SK-N-SH (cell line): ENCODE measurements around the gene PIANP. TPM values are rescaled to one million over a fixed set of nuclear protein-coding genes. Genes with fewer than 3 reads are reported as not detected.
A peak's percentile ranks its signal among the peaks of the same experiment; 100 is the strongest.

Experiments
- CTCF ChIA-PET: fragments of 300-600, 350-600 bp; formaldehyde crosslinking; extraction: SDS; loops from one replicate; lab custom pipeline; 2021; lab: Yijun Ruan, JAX
- POLR2A ChIA-PET: fragments of 350-600 bp; sonication (Branson Sonifier 250); formaldehyde crosslinking; extraction: SDS; loops from one replicate; lab custom pipeline; 2020; ENCODE audit warnings: antibody characterized with exemption, inconsistent platforms; lab: Yijun Ruan, JAX
- DNase-seq: peaks from one replicate; pipeline ENCODE4 v3.0.0; 2012
- H2AFZ ChIP-seq: fragments of 200-600 bp; sonication (generic); 2 replicates; pipeline ENCODE4 v1.8.1; 2016; ENCODE audit warnings: antibody characterized with exemption, mild to moderate bottlenecking, low read depth
- H3F3A ChIP-seq: fragments of 200-600 bp; sonication (generic); replicated peaks from 2 replicates; pipeline ENCODE3; 2016; ENCODE audit warnings: antibody characterized with exemption, mild to moderate bottlenecking; ENCODE audit not compliant: insufficient read depth
- H3K27ac ChIP-seq, 2 experiments: fragments of 200-500 bp in 1 of 2; fragments of 200-600 bp in 1 of 2; sonication (Bioruptor generic) in 1 of 2; sonication (generic), shearing (Covaris generic) in 1 of 2; 2 replicates each; pipeline versions ENCODE4 v1.5.1 to v1.6.1; 2014 to 2016; ENCODE audit warnings: low read depth in 2 of 2, inconsistent platforms in 1 of 2, low read length in 1 of 2, mild to moderate bottlenecking in 1 of 2, mixed read lengths in 1 of 2
- H3K27me3 ChIP-seq: fragments of 200-600 bp; sonication (generic), shearing (Covaris generic); 2 replicates; pipeline ENCODE4 v1.6.1; 2016; ENCODE audit warnings: mixed run types; ENCODE audit not compliant: insufficient read depth
- H3K36me3 ChIP-seq, 2 experiments: fragments of 200-500 bp in 1 of 2; fragments of 200-600 bp in 1 of 2; sonication (Bioruptor generic) in 1 of 2; sonication (generic) in 1 of 2; replicated peaks in 1 of 2; 2 replicates each; pipeline versions ENCODE3 to v1.5.1; 2014 to 2016; ENCODE audit warnings: low read length in 1 of 2, mild to moderate bottlenecking in 1 of 2; ENCODE audit not compliant: insufficient read depth in 2 of 2, control insufficient read depth in 1 of 2
- H3K4me1 ChIP-seq, 2 experiments: fragments of 200-500 bp in 1 of 2; fragments of 200-600 bp in 1 of 2; sonication (Bioruptor generic) in 1 of 2; sonication (generic), shearing (Covaris generic) in 1 of 2; 2 replicates each; pipeline versions ENCODE4 v1.5.1 to v1.6.1; 2014 to 2016; ENCODE audit warnings: low read depth in 1 of 2, low read length in 1 of 2, mixed run types in 1 of 2; ENCODE audit not compliant: insufficient read depth in 2 of 2, control insufficient read depth in 1 of 2
- H3K4me2 ChIP-seq: fragments of 200-600 bp; sonication (generic), shearing (Covaris generic); 2 replicates; pipeline ENCODE4 v1.6.1; 2017; ENCODE audit warnings: mixed run types
- H3K4me3 ChIP-seq, 2 experiments: fragments of 200-500 bp in 1 of 2; fragments of 200-600 bp in 1 of 2; sonication (Bioruptor generic) in 1 of 2; sonication (generic), shearing (Covaris generic) in 1 of 2; 2 replicates each; pipeline versions ENCODE4 v1.5.1 to v1.8.1; 2014 to 2016; ENCODE audit warnings: low read depth in 2 of 2, inconsistent platforms in 1 of 2, low read length in 1 of 2, mild to moderate bottlenecking in 1 of 2, mixed read lengths in 1 of 2, moderate library complexity in 1 of 2
- H3K79me2 ChIP-seq: fragments of 200-600 bp; sonication (generic); 2 replicates; pipeline ENCODE4 v1.8.1; 2017; ENCODE audit warnings: mild to moderate bottlenecking; ENCODE audit not compliant: insufficient read depth
- H3K9ac ChIP-seq: fragments of 200-600 bp; sonication (generic); 2 replicates; pipeline ENCODE4 v1.6.1; 2017; ENCODE audit warnings: mixed run types
- H3K9me2 ChIP-seq: fragments of 200-600 bp; sonication (generic); 2 replicates; pipeline ENCODE4 v1.6.1; 2017; ENCODE audit warnings: mixed run types
- H3K9me3 ChIP-seq: fragments of 200-600 bp; sonication (generic); 2 replicates; pipeline ENCODE4 v1.6.1; 2017; ENCODE audit warnings: mixed run types, mild to moderate bottlenecking, moderate library complexity
- H4K20me1 ChIP-seq: fragments of 200-600 bp; sonication (generic); 2 replicates; pipeline ENCODE4 v1.6.1; 2017; ENCODE audit warnings: mild to moderate bottlenecking, mixed run types; ENCODE audit not compliant: insufficient read depth
- ELF1 ChIP-seq: IDR thresholded peaks from 2 replicates; pipeline ENCODE4 v1.4.0; 2012
- EZH2phosphoT487 ChIP-seq: fragments of 200-600 bp; sonication (generic); IDR thresholded peaks from 2 replicates; pipeline ENCODE4 v1.6.1; 2017; ENCODE audit warnings: low read depth, mixed run types, mild to moderate bottlenecking, antibody characterized with exemption, moderate library complexity, borderline replicate concordance
- GABPA ChIP-seq: IDR thresholded peaks from 2 replicates; pipeline ENCODE4 v1.4.0; 2012; ENCODE audit warnings: low read depth, mild to moderate bottlenecking
- JUND ChIP-seq: IDR thresholded peaks from 2 replicates; pipeline ENCODE4 v1.4.0; 2012
- MEF2A ChIP-seq: IDR thresholded peaks from 2 replicates; pipeline ENCODE4 v1.4.0; 2012; ENCODE audit warnings: low read depth, borderline replicate concordance
- NRF1 ChIP-seq: IDR thresholded peaks from 2 replicates; pipeline ENCODE4 v1.6.1; 2012; ENCODE audit warnings: low read depth, mild to moderate bottlenecking, low read length
- POLR2AphosphoS5 ChIP-seq: IDR thresholded peaks from 2 replicates; pipeline ENCODE4 v1.6.1; 2012; ENCODE audit warnings: low read depth, low read length
- RAD21 ChIP-seq: IDR thresholded peaks from 2 replicates; pipeline ENCODE4 v1.6.1; 2012; ENCODE audit warnings: mild to moderate bottlenecking, low read length
- SMC3 ChIP-seq: IDR thresholded peaks from 2 replicates; pipeline ENCODE4 v1.6.1; 2012; ENCODE audit warnings: low read depth, low read length, improper control_type of control experiment
- TAF1 ChIP-seq: IDR thresholded peaks from 2 replicates; pipeline ENCODE4 v1.6.1; 2012; ENCODE audit warnings: low read depth, mild to moderate bottlenecking, low read length, moderate library complexity, borderline replicate concordance
- WGBS: methylation state at CpG from one replicate; pipeline ENCODE4 v1.1.6; 2017; ENCODE audit warnings: low lambda C conversion rate; 5-methylcytosine and 5-hydroxymethylcytosine counted together
- polyA plus RNA-seq, 3 experiments: library from polyadenylated mRNA; depleted of rRNA; stranded (reverse); fragments of >200 nt; gene quantifications; 2 replicates each; pipeline ENCODE4 v1.2.3, GENCODE V29; 2012
- TF ChIP-seq, protein P1 (sequence below): fragments of 200-600 bp; sonication (generic); IDR thresholded peaks from 2 replicates; pipeline ENCODE4 v1.6.1; 2017; ENCODE audit warnings: antibody characterized with exemption, mild to moderate bottlenecking, moderate library complexity
- TF ChIP-seq, protein P2 (sequence below): fragments of 150-350 bp; IDR thresholded peaks from 2 replicates; pipeline ENCODE4 v1.6.1; 2016; ENCODE audit warnings: mild to moderate bottlenecking, low read depth, low read length
- TF ChIP-seq, protein P3 (sequence below): IDR thresholded peaks from 2 replicates; pipeline ENCODE4 v1.4.0; 2012; ENCODE audit warnings: low read depth, borderline replicate concordance

Gene PIANP
- polyA plus RNA-seq, 1 of the 3 experiments (the other 2 are of a cell fraction): 9.9 TPM

DNA sequence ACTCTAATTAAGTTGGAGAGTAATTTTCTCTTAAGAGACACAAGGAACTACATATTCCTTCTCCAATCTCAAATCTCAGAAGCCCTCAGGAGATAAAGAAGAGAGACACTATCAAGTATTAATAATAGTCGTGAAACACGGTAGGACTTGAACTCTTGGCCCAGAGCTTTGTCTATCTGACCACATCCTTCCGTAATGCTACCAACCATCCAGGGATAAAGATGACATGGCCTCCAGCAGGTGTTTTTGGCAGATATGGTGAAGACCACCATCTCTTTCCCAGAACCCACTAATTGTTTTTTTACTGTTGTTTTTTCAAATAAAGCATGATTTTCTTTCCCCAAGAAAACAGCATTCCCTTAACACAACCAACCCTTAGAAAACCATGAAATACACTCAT lies 14.8 kb downstream of the PIANP start:
- 77% methylated on average over 3 of the region's 3 CpGs for WGBS
- peaks cover 2 to 25% of the 10 kb centered on the region in 2 experiments for H3K36me3 ChIP-seq
- H3K4me2 ChIP-seq: peak overlapping the region; percentile 92
- peaks cover 0 to 8% of the 10 kb centered on the region in 2 experiments; a peak in 2 of 4 replicates for H3K4me1 ChIP-seq
- H3K79me2 ChIP-seq: peaks cover 92% of the 10 kb centered on the region
- ChIA-PET CTCF (interaction anchor here (0.7 to 3.7 kb wide), 9 partner anchors 12 to 139 kb away, joined by 3 to 50 read pairs (median 3); partner anchors contain the start of gene NOP2), POLR2A (no interaction called here)
- H3K27ac ChIP-seq: no peak overlapping the region
- H3K9ac ChIP-seq: no peak overlapping the region; the same call in 1 of the 2 replicates
- no peaks in the 10 kb centered on the region for H3K9me3 ChIP-seq
- H2AFZ ChIP-seq: no peak overlapping the region
- H3F3A ChIP-seq: peaks cover 11% of the 10 kb centered on the region
- no peak for DNase-seq
- H3K9me2 ChIP-seq: no peaks in the 10 kb centered on the region
- TF ChIP-seq, protein P1, sequence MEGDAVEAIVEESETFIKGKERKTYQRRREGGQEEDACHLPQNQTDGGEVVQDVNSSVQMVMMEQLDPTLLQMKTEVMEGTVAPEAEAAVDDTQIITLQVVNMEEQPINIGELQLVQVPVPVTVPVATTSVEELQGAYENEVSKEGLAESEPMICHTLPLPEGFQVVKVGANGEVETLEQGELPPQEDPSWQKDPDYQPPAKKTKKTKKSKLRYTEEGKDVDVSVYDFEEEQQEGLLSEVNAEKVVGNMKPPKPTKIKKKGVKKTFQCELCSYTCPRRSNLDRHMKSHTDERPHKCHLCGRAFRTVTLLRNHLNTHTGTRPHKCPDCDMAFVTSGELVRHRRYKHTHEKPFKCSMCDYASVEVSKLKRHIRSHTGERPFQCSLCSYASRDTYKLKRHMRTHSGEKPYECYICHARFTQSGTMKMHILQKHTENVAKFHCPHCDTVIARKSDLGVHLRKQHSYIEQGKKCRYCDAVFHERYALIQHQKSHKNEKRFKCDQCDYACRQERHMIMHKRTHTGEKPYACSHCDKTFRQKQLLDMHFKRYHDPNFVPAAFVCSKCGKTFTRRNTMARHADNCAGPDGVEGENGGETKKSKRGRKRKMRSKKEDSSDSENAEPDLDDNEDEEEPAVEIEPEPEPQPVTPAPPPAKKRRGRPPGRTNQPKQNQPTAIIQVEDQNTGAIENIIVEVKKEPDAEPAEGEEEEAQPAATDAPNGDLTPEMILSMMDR: no peak
- TF ChIP-seq, protein P2, sequence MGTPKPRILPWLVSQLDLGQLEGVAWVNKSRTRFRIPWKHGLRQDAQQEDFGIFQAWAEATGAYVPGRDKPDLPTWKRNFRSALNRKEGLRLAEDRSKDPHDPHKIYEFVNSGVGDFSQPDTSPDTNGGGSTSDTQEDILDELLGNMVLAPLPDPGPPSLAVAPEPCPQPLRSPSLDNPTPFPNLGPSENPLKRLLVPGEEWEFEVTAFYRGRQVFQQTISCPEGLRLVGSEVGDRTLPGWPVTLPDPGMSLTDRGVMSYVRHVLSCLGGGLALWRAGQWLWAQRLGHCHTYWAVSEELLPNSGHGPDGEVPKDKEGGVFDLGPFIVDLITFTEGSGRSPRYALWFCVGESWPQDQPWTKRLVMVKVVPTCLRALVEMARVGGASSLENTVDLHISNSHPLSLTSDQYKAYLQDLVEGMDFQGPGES: no peak
- TF ChIP-seq RAD21 (no peak), MEF2A (no peak), NRF1 (no peak), POLR2AphosphoS5 (no peak), GABPA (no peak)
- peak overlapping the region in 1 of 2 experiments; percentile 78; a peak in 1 of 4 replicates for H3K4me3 ChIP-seq
- no peaks in the 10 kb centered on the region for H3K27me3 ChIP-seq
- peaks cover 37% of the 10 kb centered on the region for H4K20me1 ChIP-seq

DNA sequence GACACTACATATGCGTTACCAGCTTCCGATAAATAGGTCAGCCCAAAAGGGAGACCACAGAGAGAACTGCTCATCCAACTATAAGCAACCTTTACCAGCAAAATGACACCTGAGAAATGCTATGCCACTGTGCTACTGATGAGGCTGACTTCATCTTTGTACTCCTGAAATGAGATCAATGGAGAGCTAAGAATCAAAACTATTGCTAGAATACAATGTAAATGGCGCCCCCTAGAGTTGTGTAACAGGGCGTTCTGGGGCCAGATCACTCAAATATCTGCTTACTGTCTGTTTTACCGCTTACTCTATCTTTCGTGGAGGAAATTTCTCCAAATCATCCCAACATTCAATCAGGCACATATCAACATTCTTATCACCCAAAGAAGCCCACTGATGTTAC lies 16.0 kb downstream of the PIANP start:
- peaks cover 0 to 3% of the 10 kb centered on the region in 2 experiments; a peak in 2 of 4 replicates for H3K4me1 ChIP-seq
- no peak overlapping the region for H3K9ac ChIP-seq
- H2AFZ ChIP-seq: no peak overlapping the region
- H3K4me3 ChIP-seq: no peak overlapping the region
- TF ChIP-seq ELF1: no peak
- TF ChIP-seq, protein P3, sequence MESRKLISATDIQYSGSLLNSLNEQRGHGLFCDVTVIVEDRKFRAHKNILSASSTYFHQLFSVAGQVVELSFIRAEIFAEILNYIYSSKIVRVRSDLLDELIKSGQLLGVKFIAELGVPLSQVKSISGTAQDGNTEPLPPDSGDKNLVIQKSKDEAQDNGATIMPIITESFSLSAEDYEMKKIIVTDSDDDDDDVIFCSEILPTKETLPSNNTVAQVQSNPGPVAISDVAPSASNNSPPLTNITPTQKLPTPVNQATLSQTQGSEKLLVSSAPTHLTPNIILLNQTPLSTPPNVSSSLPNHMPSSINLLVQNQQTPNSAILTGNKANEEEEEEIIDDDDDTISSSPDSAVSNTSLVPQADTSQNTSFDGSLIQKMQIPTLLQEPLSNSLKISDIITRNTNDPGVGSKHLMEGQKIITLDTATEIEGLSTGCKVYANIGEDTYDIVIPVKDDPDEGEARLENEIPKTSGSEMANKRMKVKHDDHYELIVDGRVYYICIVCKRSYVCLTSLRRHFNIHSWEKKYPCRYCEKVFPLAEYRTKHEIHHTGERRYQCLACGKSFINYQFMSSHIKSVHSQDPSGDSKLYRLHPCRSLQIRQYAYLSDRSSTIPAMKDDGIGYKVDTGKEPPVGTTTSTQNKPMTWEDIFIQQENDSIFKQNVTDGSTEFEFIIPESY: no peak
- TF ChIP-seq RAD21: peak; percentile 65
- TF ChIP-seq TAF1: no peak
- no peak for TF ChIP-seq NRF1
- no peak for TF ChIP-seq JUND
- TF ChIP-seq SMC3: peak; percentile 33
- no peak for TF ChIP-seq MEF2A
- TF ChIP-seq EZH2phosphoT487: no peak
- TF ChIP-seq, protein P1: peak; percentile 76
- TF ChIP-seq POLR2AphosphoS5: no peak
- DNase-seq: peak; percentile 62
- H4K20me1 ChIP-seq: peaks cover 40% of the 10 kb centered on the region
- H3K9me2 ChIP-seq: no peaks in the 10 kb centered on the region
- no peaks in the 10 kb centered on the region for H3K27me3 ChIP-seq
- CTCF ChIA-PET: interaction anchor here (0.6 to 3.7 kb wide), 40 partner anchors 9 to 155 kb away, joined by 3 to 50 read pairs (median 4); partner anchors contain the start of gene COPS7A
- 66% methylated on average over 6 of the region's 6 CpGs for whole genome bisulfite sequencing
- H3K36me3 ChIP-seq: peaks cover 8 to 31% of the 10 kb centered on the region in 2 experiments
- peaks cover 92% of the 10 kb centered on the region for H3K79me2 ChIP-seq
- H3K27ac ChIP-seq: no peak overlapping the region
- H3K4me2 ChIP-seq: no peak overlapping the region
- H3K9me3 ChIP-seq: no peaks in the 10 kb centered on the region
- POLR2A ChIA-PET: interaction anchor here (1.0 kb wide), 1 partner anchor 39 kb away, joined by 3 read pairs; the partner anchor contains the start of gene COPS7A
- H3F3A ChIP-seq: peaks cover 11% of the 10 kb centered on the region
